ENCODE results near the gene PXDN.

Gene PXDN

DNA sequence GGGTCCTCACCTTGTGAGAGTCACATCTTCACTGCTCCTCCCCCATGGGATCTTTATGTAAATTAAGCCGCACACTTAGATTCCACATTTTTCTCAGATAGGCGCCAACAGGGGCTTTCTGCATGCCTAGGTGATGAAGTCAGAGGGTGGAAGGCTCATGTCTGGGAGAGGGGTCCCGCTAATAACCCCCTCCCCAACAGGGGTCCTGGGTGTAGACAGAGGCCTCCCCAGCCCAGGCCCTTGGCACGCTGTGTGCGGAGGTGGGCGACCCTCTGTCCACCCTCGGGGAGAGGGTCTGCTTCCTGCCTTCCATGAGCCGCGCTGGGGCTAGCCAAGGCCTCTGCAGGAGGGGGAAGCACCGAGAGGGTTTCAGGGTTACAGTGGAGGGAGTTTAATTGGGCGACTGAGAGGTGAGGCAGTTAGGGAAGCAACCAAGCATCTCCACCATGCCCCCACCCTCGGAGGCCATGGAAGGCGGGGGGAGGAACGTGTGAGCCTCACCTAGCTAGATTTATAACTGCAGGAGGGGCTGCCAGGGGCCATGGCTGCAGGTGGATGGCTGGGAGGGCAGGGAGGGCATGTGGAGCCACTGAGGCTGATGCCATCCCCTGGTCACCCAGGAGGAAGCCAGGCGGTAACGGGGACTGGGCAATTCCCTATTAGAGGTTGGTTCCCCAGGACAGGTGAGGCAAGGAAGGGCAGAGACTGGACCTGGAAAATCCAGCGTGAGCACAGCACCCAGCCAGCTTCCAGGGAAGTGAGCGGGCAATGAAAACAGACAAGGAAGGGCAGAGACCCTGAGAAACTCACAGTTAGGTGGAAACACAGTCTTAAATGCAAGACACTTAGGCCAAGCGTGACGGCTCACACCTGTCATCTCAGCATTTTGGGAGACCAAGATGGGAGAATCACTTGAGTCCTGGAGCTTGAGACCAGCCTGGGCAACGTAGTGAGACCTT is 7.7 kb upstream of the PXDN start:
- no peak for DNase-seq

- DNase-seq = no peak
Measured at GRCh38 chr2:1750933-1751766, 6.8 kb upstream of the PXDN start.

DNA sequence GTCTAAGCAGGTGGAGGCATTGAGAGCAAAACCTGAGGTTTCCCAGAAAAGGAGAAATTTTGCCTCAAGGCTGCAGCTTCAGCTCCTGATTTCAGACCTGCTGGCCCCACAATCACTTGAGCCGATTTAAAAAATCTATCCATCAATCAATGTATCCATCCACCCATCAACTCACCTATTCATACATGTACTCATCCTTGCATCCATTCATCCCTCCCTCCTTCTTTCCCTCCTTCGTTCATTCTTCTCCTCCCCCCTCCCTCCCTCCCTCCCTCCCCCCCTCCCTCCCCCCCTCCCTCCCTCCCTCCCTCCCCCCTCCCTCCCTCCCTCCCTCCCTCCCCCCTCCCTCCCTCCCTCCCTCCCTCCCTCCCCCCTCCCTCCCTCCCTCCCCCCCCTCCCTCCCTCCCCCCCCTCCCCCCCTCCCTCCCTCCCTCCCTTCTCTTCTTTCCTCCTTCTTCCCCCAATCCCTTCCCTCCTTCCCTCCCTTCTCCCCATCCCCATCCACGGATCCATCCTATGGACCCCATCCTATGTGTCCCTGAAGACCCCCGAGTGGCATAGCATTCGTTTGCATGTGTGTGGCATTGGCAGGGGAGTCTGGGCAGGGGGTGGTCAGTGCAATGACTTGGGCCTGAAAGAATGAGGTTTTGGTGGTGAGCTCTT is 6.1 kb upstream of the PXDN start:
- no peak for DNase-seq

DNA sequence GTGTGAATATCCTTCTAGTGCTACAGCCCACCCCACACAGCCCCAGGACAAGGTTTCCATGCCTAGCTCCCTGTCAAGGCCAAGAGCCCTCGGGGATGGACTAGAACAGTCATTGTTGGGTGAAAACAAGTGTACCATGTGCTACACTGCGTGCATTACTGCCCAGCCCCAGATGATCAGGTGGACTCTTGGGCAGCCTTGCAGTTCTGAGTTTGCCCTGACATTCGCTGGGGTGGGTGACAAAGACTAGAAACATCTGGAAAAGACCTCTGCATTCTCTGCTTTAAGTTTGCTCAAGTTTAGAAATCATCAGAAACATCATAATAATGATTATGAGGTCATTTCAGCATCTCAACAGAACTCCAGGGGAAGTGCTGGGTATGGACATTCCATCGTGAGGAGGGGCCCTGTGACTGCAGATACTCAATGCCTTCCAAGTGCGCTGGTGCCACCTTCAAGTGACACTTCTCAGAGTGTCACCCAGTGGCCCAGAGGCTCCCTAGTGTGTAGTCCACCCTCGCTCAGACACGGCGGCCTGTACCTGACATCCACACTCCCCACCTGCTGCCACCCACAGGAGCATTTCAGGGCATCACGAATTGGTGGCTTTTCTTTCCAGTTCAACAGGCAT is 5.3 kb upstream of the PXDN start:
- no peak for DNase-seq

GRCh38 chr2:1748741-1749488 is 4.6 kb upstream of the PXDN start:
- no peak for DNase-seq

DNA sequence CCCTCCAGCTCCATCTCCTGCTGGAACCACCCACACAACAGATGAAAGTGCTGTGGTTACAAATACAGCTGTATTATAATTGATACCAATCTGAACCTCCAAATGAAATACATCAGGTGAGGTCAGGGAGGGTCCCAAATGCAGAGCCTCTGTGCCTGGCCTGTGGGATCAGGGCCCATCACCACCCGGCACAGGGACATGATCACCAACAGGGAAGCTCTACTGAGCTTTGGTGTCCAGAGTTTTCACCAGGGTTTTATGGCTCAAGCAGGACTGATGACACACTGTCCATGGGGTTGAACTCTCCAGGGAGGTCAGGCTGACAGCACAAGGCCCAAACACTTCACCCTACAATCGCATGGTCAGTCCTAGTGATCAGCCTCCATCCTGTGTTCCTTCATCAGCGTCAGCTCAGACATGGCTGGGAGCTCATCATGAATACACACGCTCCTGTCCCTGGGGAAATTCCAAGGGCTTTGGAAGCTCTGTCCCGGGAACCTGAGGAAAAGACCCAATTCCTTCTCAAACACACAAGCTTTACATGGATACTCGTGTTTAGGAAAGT is 3.9 kb upstream of the PXDN start:
- DNase-seq = no peak

DNA sequence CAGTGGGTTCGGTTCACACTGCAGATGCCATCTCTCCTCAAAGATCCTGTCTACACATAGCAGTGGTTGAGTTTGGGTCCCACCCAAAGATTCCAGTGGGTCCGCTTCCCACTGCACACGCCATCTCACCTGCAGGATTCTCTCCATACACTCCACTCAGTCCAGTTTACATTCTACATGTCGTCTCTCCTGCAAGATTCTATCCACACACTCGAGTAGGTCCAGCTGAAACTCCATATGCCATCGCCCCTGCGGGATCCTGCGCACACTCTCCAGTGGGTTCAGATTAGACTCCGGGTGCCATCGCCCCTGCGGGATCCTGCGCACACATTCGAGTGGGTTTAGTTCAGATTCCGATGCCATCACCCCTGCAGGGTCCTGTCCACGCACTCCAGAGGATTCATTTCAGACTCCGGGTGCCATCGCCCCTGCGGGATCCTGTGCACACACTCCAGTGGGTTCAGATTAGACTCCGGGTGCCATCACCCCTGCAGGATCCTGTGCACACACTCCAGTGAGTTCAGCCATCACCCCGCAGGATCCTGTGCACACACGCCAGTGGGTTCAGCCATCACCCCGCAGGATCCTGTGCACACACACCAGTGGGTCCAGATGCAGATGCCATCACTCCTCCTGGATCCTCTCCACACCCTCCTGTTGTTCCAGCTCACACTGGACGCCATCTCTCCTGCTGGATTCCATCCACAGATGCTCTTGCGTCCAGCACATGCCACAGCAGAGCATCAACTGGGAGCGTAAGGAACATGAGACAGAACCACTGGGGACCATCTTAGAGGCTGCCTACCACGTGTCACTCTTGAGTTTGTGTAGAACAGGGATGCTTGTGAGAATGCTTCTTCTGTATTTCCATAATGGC is 3.0 kb upstream of the PXDN start:
- no peak for DNase-seq

- no peak for DNase-seq
Measured at GRCh38 chr2:1746174-1747064, 2.1 kb upstream of the PXDN start.

DNA sequence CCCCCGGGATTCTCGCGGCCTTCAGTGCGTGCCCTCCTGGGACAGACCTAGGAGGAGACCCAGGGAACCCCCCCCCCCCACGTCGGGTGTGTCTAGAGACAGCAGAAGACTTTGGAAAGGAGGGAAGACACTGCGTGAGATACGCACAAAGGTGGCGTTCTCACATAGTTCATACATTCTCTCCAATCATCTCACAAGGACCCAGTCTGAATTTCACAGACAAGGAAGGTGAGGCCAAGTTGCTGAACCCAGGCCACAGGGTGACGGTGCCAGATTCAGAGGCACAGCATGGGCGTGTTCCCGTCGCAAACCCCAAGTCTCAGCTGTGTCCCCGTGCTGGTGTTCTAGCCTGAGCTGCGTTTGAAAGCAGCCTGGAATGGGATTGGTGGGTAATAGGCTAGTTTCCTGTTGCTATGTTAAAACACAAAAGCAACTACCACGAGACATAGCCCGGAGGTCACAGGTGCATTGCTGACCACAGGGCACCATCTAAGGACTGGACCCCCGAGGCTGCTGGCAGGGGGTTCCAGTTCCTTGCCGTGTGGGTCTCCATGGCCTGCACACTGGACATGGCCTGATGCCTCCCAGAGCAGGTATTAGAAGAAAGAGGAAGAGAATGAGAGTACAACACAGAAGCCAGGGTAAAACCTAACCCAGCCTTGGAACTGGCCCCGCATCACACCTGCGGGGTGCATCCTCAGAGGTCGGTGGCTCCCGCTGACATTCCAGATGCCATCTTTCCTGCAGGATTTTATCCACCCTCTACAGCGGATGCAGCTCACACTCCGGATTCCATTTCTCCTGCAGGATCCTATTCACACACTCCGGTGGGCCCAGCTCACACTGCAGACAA is 1.1 kb upstream of the PXDN start:
- DNase-seq = no peak

- no peak for DNase-seq
Measured at GRCh38 chr2:1744151-1744445, 217 bp downstream of the PXDN start.

- no peak for DNase-seq
Measured at GRCh38 chr2:1743396-1744150, 742 bp downstream of the PXDN start.

GRCh38 chr2:1742681-1743395 is 1.5 kb downstream of the PXDN start:
- no peak for DNase-seq

GRCh38 chr2:1742301-1742680 is 2.0 kb downstream of the PXDN start:
- DNase-seq = no peak

DNA sequence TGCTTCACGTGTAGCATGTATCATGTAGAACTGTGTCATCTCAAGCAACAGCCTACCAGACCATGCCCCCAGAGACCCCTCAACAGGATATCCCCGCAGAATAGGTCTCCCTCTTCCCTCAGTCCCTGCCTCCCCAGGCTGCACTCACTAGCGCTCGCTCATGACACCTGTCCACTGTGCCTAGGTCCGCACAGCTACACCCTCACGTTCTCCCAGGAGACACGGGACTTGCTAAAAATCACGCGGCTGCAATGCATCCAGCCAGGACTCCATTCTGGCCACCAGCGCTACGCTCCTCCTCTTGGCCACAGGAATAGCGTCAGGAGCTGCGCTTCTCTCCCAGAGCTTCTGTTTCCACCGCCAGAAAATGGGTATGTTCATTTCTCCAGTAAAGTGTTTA is 2.5 kb downstream of the PXDN start:
- DNase-seq = no peak

DNA sequence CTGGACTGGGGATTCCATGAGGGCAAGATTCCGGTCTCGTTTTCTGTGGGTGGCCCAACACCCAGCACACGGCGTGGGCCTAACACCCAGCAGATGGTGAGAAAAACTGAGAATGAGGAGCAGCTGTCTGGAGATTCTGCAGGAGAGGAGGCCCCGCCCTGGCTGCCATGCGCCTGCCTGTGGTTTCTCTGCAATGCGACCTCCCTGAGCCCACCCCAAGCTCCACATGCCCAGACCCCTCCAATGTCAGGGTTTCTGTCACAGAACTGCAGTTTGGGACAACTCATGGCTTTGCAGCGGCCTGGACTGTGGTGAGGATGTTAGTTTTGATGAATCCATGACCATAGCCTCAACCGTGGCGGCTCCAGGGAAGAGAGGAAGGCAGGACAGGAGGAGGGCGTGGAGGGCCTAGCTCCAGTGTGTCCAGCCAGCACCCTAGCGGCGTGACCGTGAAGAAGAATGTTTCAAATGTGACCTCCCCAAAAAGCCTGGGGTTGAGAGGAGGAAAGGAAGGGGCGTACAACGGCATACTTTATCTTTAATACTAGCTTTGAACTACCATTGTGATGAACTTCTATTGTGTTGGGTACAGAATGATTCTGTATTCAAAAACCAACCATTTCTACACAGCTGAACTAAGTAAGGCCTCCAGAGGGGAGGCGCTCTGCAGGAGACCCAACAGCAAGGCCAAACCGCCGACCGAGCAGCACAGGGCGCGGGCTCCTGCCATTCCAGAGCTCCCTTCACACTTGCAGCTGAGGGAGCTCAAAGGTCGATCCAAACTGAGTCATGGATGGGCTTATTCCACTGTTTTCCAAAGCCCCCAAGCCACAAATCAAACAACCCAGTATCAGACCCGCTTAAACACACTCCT is 3.4 kb downstream of the PXDN start:
- DNase-seq = no peak

- no peak for DNase-seq
Measured at GRCh38 chr2:1739961-1740715, 4.2 kb downstream of the PXDN start.
